GM10847 (cell line): Measurements from ENCODE around the gene BMX.

Experiments
- POLR2A ChIP-seq: IDR thresholded peaks from 2 replicates; pipeline ENCODE4 v1.6.1; 2011; ENCODE audit not compliant: insufficient read length; ENCODE audit errors: extremely low read depth

BMX gene

DNA sequence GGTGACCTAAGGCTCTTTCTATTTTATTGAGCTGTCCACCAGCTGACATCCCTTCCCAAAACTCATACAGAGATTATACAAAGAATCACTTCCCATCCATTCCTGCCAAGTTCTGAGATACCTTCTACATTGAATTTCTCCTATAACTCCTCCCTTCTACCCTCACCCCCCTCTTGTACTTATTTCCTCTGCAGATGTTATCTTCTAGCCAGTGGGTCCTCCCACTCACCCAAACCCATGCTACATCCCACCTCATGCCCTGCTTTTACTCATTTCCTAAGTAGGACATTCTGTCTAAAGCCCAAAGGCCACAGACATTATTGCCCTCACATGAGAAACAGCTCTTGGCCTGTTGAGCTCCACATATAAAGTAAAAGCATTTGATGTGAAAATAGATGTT lies 28.6 kb downstream of the BMX start:
- TF ChIP-seq POLR2A = no peak

DNA sequence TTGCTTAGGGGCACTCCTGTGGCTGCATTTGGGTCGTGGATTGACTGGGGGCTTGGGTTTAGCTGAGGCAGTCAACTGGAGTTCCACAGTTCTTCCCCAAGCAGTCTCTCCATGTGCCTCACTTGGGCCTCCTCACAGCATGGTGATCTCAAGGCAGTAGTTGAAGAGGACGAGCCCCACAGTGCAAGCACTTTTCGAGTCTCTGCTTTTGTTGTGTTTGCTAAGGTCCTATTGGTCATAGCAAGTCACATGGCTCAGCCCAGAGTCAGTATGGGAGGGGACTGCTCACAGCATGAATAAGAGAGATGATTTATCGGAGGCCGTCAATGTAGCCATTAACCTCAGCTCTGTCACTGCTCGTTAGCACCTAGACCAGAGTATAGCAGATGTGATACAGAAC lies 29.7 kb downstream of the BMX start:
- no peak for TF ChIP-seq POLR2A

DNA sequence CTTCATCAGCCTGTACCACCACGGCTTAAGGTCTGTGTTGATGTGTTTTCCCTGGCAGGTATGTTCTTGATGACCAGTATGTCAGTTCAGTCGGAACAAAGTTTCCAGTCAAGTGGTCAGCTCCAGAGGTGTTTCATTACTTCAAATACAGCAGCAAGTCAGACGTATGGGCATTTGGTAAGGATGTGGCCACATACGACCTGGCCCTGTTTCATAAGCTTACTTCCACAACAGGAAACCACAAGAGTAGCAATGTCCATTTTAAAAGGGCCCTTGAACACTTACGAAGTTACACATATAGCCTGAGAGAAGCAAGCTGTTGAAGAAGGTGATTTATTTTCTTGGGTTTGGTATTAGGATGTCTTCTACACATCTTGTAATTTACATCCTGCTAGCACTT lies 46.1 kb downstream of the BMX start:
- TF ChIP-seq POLR2A = no peak

DNA sequence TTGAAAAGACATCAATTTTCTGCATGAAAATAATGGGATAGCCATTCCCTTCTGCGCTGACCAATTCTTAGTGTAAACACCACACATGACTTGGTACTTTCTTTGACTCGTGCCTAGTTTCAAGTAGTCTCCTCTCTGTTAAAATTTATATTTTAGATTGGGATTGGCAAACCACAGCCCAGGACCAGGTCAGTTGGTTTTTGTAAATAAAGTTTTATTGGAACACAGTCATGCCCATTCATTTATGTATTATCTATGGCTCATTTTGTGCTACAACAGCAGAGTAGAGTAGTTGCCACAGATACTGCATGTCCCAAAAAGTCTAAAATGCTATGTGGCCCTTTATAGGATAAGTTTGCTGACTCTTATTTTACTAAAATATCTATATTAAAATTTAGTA lies 46.7 kb downstream of the BMX start:
- no peak for TF ChIP-seq POLR2A

DNA sequence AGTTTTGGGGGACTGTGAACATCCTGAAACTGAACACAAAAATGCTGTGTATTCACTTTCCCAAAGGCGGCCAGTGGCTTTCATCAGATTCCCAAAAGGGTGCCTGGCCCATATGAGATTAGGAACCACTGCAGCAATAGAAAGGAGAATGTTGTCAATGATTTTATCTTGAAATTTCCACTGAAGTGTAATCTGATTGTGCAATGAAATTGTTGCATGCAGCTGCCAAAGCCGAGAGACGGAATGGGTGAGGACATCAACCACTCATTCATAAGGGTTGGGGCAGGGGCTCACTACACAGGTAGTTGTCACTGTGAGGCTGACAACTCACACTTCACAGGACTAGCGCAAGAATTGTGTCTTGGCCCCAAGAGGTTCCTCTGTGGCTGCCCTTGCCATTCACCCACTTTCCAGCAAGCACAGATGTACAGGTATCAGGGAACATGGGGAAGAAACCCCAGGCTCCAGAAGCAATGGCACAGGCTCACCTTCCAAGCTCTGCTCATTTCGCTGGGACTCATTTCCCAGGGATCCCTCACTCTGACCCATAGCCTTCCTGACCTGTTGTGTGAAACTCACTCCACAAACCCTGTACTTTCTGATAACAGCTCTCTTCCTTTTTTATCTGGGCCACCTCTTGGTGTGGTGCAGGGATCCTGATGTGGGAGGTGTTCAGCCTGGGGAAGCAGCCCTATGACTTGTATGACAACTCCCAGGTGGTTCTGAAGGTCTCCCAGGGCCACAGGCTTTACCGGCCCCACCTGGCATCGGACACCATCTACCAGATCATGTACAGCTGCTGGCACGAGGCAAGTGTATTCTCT lies 48.8 kb downstream of the BMX start:
- no peak for TF ChIP-seq POLR2A

DNA sequence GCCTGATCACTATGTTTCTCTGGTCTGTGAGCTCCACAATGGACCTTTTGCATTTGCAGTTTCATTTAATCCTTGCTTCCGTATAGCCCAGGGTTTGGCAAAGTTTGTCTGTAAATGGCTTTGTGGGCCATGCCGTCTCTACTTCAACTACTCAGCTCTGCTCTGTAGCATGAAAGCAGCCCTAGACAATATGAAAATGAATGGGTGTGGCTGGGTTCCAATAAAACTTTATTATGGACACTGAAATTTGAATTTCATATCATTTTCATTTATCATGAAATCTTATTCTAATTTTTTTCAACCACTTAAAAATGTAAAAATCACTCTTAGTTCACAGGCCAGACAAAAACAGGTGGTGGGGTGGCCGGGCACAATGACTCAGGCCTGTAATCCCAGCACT lies 58.6 kb downstream of the BMX start:
- no peak for TF ChIP-seq POLR2A

DNA sequence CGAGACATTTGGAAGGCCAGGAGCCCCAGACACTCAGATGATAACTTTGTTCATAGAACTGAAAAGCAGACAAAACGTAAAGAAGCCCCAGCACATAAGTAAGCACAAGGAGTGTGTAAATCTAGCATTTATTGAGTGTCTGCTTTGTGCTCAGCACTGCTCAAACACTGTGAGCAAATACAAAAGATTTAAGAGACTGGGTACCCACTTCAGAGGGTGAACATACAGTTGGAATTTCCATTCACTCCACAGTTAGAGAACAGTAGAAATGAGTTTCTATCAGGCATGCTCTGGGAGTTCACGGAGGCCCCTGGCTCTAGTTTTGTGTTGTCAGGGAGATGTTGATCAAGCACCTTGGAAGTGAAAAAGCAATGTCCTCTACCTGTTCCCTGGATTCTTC lies 60.3 kb downstream of the BMX start:
- TF ChIP-seq POLR2A = no peak

DNA sequence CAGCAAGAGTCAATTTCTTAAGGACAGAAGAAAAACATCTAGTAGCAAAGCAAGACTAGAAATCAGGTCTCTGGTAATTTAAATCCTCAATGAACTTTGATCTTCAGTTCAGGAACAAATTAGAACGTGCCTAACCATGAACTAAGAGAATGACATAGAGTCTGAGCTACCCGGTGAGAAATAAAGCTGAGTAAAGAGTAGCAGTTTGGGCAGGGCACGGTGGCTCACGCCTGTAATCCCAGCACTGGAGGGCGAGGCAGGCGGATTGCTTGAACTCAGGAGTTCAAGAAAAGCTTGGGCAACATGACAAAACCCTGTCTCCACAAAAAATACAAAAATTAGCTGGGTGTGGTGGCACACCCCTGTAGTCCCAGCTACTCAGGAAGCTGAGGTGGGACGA lies 62.4 kb downstream of the BMX start:
- no peak for TF ChIP-seq POLR2A

DNA sequence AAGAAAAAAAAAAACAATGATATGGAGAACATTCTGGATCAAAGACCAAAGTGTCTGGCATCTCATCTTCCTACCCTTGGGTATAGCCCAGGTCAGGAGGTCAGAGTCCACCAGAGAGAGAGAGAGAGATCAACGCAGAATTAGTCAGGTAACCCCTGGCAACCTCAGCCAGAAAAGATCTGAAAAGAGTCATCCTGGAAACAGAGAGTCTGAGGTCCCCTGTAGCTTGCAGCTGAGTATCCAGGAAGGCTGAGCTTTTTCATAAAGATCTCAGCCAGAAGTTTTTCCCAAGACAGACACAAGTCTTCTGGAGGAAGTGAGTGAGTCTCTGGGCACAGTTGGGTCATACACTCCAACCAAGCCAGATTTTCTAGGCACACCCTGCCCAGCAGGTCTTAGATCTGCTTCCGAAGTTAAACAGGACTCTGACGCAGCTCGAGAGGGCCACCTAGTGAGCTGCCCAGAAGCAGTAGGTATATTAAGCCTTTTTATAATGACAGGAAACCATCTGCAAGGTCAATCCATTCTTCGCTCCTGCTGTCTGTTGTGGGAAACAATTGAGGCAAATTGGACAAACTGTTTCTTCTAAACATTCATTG lies 64.5 kb downstream of the BMX start:
- TF ChIP-seq POLR2A = no peak

DNA sequence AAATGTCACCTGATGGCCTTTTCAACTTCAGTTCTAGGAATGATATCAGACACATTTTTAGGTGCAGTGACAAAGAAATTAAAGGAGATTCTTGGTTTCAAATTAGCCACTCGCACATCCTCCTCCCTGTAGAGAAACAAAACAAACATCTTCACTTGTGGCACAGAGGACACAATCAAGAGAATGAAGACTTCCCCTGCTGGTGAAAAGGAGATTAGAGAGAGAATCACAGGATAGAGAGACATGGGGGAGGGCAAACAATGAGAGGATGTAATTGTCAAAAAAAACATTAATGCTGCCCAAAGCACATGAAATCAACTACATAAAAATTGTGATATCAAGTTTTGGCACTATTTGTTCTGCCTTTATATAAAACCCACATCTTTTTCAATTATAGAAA lies 65.6 kb downstream of the BMX start:
- TF ChIP-seq POLR2A = no peak

DNA sequence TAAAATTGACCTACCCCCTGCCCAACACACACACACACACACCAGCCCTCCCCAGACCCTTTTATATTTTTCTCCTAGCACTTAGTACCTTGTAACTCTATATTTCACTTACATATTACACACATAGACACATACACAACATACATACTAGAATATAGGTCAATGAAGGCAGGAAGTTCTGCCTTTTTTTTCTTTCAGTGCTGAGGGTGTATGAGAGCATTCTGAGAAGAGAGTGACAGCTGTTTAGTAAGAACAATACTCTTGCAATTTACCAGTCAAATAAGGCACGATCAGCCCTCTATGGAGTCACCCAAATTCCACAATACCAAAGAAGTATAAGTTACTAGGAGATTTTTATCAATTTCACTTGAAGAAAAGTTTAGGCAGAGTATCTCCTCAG lies 66.7 kb downstream of the BMX start:
- TF ChIP-seq POLR2A = no peak

DNA sequence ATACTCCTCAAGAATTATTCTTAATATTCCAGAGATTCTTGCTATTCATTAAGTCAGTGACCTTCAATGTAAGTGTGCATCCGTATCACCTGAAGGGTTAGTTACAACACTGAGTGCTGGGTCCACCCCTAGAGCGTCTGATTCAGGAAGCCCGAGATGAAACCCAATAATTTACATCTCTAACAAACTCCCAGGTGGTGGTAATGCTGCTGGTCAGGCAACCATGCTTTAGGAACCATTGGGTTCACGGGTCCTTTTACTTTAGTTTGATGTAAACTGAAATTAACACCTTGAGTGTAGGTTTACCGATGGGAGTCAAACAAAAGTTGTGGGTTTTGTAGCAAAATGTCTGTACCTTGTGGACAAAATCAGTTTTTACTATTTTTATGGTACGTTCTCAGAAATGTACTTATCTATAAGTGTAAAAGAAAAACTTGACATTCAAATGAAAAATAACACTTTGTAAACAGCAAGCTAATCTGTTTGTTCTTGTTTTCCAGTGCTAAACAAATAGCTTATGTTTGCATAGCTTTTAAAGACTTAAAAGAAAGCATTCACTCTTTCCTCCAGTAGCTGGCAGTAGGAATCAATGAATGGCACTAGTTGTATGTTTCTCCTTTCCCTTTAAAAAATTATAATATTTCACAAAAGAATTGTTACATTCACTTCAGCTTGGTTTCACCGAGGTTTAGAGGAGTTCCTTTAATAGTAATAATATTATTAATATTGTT lies 67.4 kb downstream of the BMX start:
- TF ChIP-seq POLR2A = no peak

DNA sequence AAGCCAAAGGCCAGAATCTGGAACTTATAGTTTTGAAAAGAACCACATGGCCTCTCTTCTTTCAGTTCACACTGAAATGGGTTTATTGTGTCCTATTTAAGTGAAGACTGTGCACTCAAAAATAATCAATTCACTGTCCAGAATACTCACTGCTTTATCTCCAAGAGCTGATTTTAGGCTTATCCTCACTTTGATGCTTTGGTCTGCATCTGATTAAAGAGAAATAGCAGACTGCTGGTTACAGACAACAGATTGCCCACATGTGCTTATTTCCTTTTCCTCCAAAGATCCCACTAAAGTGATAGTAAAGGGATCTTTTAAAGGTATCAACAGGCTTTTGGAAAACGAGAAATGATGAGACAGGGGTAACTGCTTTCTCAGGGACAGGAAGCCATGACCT lies 69.5 kb downstream of the BMX start:
- TF ChIP-seq POLR2A = no peak

DNA sequence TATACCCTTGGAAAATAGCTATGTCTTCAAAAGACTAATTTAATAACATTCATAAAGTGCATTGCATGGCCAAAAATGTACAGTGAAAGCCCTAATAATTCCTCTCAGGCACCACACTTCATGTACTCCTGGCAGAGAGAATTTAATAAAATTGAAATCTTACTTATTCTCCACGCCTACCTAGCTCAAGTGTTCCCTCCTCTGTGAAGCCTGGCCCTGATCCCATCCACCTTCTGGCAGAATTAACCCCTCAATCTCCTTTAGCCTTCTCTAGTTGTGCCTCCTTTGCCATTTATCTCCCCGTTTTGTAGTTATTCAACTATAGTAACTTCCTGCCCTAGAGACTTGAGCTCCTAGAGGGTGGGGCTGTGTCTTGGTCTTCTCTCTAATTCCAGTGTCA lies 73.4 kb downstream of the BMX start:
- TF ChIP-seq POLR2A = no peak

DNA sequence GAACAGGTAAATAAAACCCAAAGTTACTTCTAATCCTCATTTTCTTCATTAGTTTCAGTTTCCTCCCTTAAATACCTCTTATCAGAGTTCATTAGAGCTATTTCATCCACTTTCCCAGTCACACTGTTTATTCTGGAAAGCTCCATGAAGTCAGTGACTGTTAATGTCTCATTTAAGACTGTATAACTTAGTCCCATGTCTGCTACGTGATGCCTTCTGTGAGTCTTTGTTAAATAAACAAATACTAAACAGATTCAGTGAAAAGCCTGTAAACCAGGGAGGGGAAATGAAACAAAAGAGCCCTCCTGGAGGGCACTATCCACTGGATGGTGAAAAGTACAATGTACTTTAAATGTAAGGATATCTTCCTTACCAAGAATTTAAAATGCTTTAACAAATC lies 75.4 kb downstream of the BMX start:
- TF ChIP-seq POLR2A = no peak
